Activated CD8-positive, alpha-beta memory T cell treated with anti-CD3 and anti-CD28 coated beads, Interleukin-2, amount 50 U/mL, for 1 hour (primary cell): ENCODE data around the gene FGD4.

Source experiments
- DNase-seq: peaks from one replicate; pipeline ENCODE4 v3.0.0-alpha.2; 2020; ENCODE audit errors: extremely low read depth

Gene FGD4

DNA sequence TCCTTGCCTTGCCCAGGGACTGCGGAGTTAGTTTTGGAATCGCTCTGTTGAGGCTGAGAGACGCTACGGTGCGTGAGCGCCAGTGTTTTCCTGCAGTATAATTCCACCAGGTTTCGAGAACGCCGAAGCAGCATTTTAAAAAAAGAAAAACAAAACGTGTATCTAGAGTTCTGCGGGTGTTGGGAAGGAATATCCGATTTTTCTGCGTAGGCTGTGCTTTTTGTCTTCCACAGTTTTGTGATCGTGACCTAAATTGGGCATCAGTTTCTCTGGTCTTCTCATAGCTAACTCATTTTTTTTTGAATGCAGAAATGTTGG, 280.5 kb downstream of the FGD4 start:
- no peak for DNase-seq

DNA sequence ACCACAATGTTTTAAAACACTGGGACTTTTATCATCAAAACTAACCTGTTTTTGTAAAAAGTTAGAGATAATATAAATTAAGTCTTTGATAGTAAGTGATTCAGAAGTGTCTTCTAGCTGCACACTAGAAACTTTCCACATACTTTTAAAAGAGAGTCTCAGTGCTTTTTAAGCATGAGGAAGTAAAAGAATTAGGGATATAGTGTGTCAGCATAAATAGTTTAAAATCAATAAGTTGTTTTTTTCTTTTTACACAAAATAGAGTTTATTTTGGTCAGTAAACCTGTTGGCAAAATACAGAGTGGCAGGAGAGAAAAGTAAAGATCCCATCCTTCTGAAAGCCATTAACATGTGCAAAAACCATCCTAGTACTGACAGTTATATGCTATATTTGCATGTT, 281.4 kb downstream of the FGD4 start:
- no peak for DNase-seq

DNA sequence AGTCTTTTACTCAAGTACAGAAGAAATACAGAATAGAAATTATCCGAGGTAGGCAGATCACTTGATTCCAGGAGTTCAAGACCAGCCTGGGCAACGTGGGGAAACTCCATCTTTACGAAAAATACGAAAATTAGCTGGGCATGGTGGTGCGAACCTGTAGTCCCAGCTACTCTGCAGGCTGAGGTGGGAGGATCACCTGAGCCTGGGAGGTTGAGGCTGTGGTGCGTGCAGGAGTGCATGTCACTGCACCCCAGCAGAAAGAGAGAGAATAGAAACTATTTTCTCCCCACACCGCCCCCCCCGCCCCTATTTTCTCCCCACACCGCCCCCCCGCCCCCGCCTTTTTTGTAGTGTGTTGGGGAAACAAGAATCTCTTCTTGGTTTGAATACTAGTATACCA, 281.9 kb downstream of the FGD4 start:
- DNase-seq, result no peak

DNA sequence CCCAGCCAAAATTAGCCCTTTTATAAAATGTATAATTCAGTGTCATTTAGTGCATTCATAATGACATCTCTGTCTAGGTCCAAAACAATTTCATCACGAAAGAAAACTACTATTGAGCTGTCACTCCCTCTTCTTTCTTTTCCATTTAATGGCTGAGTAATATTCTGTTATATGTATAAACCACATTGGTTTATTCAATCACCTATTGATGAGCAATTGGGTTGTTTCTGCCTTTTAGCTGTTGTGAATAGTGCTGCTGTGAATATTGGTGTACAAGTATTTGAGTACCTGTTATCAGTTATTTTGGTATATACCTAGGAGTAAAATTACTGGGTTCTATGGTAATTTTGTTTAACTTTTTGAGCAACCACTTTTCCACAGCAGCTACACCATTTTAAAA, 287.0 kb downstream of the FGD4 start:
- no peak for DNase-seq

DNA sequence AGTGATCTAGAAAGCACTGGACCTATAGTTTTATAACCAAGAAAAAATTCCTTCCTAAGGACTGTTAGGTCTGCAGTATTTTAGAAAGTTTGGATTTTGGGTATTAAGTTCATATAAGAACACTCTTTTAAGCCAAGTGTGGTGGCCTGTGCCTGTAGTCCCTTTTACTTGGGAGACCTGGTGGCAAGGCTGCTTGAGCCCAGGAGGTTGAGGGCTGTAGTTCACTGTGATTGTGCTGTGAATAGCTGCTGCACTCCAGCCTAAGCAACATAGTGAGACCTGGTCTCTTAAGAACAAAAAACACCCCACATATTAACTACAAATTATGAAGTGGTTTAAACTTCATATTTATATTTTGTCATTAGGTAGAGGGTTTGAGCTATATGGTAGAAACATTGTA, 289.4 kb downstream of the FGD4 start:
- DNase-seq, result no peak

DNA sequence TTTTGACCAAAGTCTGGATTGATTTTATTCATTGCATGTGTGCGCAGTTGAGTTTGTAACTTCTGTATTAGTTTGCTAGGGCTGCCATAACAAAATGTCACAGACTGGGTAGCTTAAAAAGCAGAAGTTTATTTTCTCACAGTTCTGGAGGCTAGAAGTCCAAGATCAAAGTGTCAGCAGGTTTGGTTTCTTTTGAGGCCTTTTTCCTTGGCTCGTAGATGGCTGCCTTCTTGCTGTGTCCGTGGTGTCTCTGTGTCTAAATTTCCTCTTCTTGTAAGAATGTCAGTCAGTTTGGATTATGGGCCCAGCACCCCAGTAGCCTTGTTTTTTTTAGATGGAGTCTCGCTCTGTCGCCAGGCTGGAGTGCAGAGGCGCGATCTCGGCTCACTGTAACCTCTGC, 291.6 kb downstream of the FGD4 start:
- no peak for DNase-seq

DNA sequence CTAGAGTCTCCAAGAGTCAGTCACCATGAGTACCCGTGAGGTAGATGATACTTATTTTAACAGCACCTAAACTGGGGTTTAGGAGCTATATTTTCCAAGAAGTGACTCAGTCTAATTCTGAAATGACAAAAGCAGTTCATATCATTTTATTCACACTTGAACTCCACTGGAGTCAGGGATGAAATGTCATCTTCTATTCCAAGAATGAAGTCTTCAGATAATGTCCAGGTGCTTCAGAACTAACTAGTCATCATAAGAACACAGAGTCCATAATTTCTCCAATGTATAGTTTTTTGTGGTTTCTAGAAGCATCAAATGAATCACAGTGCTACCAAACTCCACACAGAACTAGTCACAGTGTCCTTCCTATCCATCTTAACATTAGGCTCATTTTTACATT, 293.0 kb downstream of the FGD4 start:
- no peak for DNase-seq

DNA sequence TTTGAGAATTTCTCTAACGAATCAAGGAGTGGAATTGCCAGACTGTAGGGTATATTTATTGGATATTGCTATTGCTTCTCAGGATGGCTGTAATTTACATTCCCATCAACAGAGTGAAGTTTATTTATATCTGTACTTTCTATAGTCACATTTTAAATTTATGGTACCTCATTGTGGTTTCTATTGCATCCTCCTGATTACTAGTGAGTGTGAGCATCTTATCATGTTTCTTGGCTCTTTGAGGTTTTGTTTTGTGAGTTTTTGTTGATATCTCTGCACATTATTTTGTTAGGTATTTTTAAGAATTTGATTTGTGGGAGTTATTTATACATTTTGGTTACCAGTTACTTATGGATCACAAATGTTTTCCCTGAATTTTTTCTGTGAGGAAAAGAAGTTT, 293.7 kb downstream of the FGD4 start:
- no peak for DNase-seq
